ENCODE results near the gene RPS26. TPM values are rescaled to one million over a fixed set of nuclear protein-coding genes. Genes with fewer than 3 reads are reported as not detected.
"Not testable (repeated sequence)": the region's sequence is repeated elsewhere in the genome, so short reads cannot be mapped to it uniquely, and the experiment has no call there.

Gene RPS26
- total RNA-seq, 6 donors from 2014 or later, result 15.3 to 570 (median 150) TPM

DNA sequence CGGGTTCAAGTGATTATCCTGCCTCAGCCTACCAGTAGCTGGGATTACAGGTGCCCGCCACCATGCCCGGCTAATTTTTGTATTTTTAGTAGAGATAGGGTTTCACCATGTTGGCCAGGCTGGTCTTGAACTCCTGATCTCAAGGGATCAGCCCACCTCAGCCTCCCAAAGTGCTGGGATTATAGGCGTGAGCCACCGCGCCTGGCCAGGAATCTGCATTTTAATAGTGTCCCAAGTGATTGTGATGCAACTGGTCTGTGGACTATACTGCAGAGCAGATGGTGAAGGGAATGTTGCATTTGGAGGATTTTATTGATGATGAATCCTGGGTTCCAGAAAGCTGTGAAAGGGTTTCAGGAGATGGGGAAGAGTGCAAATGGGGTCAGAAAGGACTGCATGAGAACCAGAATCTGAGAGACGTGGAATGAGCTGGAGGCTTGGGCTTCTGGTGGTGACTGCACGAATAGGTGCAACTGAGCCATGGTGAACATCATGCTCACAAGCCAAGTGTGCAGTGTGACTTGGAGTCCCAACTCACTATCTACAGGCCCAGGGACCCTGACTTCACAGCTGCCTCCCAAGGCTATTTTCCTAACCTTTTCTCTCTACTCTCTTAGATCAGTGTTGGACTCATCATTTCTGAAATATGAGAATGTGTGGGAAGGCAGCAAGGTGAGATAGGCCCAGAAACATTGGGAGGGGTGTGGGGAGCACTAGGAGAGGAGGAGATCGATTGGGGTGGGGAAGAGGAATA, 4.5 kb downstream of the RPS26 start:
- TF ChIP-seq, protein P1, sequence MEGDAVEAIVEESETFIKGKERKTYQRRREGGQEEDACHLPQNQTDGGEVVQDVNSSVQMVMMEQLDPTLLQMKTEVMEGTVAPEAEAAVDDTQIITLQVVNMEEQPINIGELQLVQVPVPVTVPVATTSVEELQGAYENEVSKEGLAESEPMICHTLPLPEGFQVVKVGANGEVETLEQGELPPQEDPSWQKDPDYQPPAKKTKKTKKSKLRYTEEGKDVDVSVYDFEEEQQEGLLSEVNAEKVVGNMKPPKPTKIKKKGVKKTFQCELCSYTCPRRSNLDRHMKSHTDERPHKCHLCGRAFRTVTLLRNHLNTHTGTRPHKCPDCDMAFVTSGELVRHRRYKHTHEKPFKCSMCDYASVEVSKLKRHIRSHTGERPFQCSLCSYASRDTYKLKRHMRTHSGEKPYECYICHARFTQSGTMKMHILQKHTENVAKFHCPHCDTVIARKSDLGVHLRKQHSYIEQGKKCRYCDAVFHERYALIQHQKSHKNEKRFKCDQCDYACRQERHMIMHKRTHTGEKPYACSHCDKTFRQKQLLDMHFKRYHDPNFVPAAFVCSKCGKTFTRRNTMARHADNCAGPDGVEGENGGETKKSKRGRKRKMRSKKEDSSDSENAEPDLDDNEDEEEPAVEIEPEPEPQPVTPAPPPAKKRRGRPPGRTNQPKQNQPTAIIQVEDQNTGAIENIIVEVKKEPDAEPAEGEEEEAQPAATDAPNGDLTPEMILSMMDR (IDR thresholded peaks at IDR 0.05), result no peak
- no peak for TF ChIP-seq EP300 (IDR thresholded peaks at IDR 0.05)
- TF ChIP-seq POLR2A (IDR thresholded peaks at IDR 0.05), result no peak
- DNase-seq, result no peak
- Histone ChIP-seq H3K4me3 (no peak overlapping the region), H3K9me3 (no peaks in the 10 kb centered on the region), H3K27me3 (no peaks in the 10 kb centered on the region), H3K4me1 (peaks cover 12 to 16% (median 14%) of the 10 kb centered on the region in 4 donors), H3K27ac (no peak overlapping the region), H3K36me3 (peaks cover 10 to 35% (median 24%) of the 10 kb centered on the region in 4 donors)
- no peak for ATAC-seq (ENCODE audit: low FRiP score in 2 of 2)
- WGBS, 2 donors, result 90 to 91% methylated on average over 8 to 9 of the region's 9 CpGs

DNA sequence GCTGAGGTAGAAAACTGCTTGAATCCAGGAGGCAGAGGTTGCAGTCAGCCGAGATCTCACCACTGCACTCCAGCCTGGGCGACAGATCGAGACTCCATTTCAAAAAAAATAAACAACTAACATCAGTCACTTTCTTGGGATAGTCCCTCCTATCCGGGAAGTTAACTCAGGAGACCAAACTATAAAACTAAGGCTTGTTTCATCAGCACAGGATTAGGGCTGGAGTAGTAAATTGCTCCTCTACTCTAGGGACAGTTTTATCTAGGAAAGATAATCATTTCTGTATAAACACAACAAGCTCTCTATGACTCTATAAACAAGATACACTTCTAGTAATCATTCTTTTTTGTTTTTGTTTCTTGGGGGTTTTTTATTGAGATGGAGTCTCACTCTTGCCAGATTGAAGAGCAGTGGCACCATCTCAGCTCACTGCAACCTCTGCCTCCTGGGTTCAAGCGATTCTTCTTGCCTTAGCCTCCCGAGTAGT, 11.7 kb downstream of the RPS26 start:
- no peak for ATAC-seq (ENCODE audit: low FRiP score in 2 of 2)
- 79 to 83% methylated on average over 6 of the region's 6 CpGs for WGBS, 2 donors
- TF ChIP-seq POLR2AphosphoS5 (IDR thresholded peaks at IDR 0.05), result no peak
- no peak for DNase-seq
- Histone ChIP-seq H3K27ac (no peak overlapping the region), H3K4me3 (no peak overlapping the region), H3K4me1 (no peaks in the 10 kb centered on the region), H3K36me3 (no peaks in the 10 kb centered on the region), H3K9me3 (no peaks in the 10 kb centered on the region), H3K27me3 (no peaks in the 10 kb centered on the region)

DNA sequence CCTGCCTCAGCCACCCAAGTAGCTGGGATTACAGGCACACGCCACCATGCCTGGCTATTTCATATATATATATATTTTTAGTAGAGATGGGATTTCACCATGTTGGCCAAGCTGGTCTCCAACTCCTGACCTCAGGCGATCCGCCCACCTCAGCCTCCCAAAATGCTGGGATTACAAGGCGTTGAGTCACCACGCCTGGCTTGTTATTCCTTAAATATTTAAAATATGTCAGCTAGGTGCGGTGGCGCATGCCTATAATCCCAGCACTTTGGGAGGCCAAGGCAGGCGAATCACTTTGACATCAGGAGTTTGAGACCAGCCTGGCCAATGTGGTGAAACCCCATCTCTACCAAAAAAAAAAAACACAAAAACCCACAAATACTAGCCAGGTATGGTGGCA, 18.2 kb downstream of the RPS26 start:
- not testable (repeated sequence) for H3K27ac ChIP-seq; H3K36me3 ChIP-seq; H3K9me3 ChIP-seq; H3K4me3 ChIP-seq; ATAC-seq (ENCODE audit: low FRiP score in 2 of 2); H3K27me3 ChIP-seq; H3K4me1 ChIP-seq; DNase-seq
- 89 to 94% methylated on average over 8 of the region's 8 CpGs for WGBS, 2 donors

DNA sequence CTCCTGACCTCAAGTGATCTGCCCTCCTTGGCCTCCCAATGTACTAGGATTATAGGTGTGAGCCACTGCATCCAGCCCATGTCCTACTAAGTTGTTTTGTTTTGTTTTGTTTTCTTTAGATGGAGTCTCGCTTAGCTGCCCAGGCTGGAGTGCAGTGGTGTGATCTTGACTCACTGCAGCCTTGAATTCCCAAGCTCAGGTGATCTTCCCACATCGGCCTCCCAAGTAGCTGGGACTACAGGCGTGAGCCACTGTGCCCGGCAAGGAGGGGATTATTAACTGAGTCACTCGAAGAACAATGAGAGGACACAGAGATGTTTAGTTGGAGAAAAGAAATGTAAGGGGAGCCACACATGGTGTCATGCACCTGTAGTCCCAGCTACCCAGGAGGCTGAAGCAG, 20.3 kb downstream of the RPS26 start:
- 66 to 67% methylated on average over 5 of the region's 5 CpGs for WGBS, 2 donors
- Histone ChIP-seq H3K4me1 (no peaks in the 10 kb centered on the region), H3K9me3 (no peaks in the 10 kb centered on the region), H3K4me3 (no peak overlapping the region), H3K36me3 (no peaks in the 10 kb centered on the region), H3K27me3 (no peaks in the 10 kb centered on the region), H3K27ac (no peak overlapping the region)
- DNase-seq, result no peak
- TF ChIP-seq POLR2AphosphoS5 (IDR thresholded peaks at IDR 0.05), result no peak
- TF ChIP-seq, protein P1 (IDR thresholded peaks at IDR 0.05), result no peak
- TF ChIP-seq EP300 (IDR thresholded peaks at IDR 0.05), result no peak
- TF ChIP-seq POLR2A (IDR thresholded peaks at IDR 0.05), result no peak
- no peak for ATAC-seq (ENCODE audit: low FRiP score in 2 of 2)

DNA sequence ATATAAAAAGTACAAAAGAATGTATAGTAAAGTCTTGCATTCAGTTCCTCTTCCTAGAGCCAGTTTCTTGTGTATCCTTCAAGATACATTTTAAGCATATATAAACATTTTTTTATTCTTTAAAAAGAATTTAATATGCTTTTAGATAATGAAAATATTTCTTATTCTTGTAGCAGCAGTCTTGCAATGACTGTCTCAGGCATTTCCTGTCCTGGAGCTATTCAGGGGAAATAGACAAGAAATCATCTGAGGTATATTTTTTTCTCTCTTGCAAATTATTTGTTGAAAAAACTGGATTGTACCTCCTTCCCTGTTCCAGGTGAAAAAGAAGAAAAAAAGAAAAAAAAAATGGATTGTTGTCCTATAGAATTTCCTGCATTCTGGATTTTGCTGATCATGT, 21.3 kb downstream of the RPS26 start:
- ATAC-seq (ENCODE audit: low FRiP score in 2 of 2) (no peak), DNase-seq (no peak)
- Histone ChIP-seq H3K36me3 (no peaks in the 10 kb centered on the region), H3K9me3 (no peaks in the 10 kb centered on the region), H3K27me3 (no peaks in the 10 kb centered on the region), H3K27ac (no peak overlapping the region), H3K4me3 (no peak overlapping the region), H3K4me1 (no peaks in the 10 kb centered on the region)
- TF ChIP-seq, protein P1 (IDR thresholded peaks at IDR 0.05), result no peak
- no peak for TF ChIP-seq EP300 (IDR thresholded peaks at IDR 0.05)
- no peak for TF ChIP-seq POLR2A (IDR thresholded peaks at IDR 0.05)
- TF ChIP-seq POLR2AphosphoS5 (IDR thresholded peaks at IDR 0.05), result no peak

DNA sequence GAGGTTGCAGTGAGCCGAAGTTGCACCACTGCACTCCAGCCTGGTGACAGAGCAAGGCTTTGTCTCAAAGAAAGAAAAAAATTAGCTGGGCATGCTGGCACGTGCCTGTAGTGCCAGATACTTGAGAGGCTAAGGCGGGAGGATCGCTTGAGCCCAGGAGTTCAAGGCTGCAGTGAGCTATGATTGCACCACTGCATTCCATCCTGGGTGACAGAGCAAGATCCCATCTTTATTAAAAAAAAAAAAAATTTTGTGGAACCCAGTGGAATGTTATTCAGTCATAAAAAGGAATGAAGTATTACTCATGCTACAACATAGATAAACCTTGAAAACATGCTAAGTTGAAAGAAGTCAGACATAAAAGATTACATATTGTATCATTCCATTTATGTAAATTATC, 29.9 kb downstream of the RPS26 start:
- Histone ChIP-seq H3K9me3 (no peaks in the 10 kb centered on the region), H3K27ac (no peak overlapping the region), H3K4me1 (no peaks in the 10 kb centered on the region), H3K27me3 (no peaks in the 10 kb centered on the region), H3K36me3 (no peaks in the 10 kb centered on the region), H3K4me3 (no peak overlapping the region)
- no peak for ATAC-seq (ENCODE audit: low FRiP score in 2 of 2)
- no peak for TF ChIP-seq POLR2A (IDR thresholded peaks at IDR 0.05)
- TF ChIP-seq EP300 (IDR thresholded peaks at IDR 0.05), result no peak
- no peak for TF ChIP-seq POLR2AphosphoS5 (IDR thresholded peaks at IDR 0.05)
- TF ChIP-seq, protein P1 (IDR thresholded peaks at IDR 0.05), result no peak
- 68 to 70% methylated on average over 4 of the region's 4 CpGs for WGBS, 2 donors
- DNase-seq, result no peak

Data from upper lobe of left lung (tissue), 6 donors.